ENCODE data around the gene FAM131A. TPM values are rescaled to one million over a fixed set of nuclear protein-coding genes. Genes with fewer than 3 reads are reported as not detected.

FAM131A gene
- total RNA-seq, 1 donor from 2014 or later = 28.5 TPM

DNA sequence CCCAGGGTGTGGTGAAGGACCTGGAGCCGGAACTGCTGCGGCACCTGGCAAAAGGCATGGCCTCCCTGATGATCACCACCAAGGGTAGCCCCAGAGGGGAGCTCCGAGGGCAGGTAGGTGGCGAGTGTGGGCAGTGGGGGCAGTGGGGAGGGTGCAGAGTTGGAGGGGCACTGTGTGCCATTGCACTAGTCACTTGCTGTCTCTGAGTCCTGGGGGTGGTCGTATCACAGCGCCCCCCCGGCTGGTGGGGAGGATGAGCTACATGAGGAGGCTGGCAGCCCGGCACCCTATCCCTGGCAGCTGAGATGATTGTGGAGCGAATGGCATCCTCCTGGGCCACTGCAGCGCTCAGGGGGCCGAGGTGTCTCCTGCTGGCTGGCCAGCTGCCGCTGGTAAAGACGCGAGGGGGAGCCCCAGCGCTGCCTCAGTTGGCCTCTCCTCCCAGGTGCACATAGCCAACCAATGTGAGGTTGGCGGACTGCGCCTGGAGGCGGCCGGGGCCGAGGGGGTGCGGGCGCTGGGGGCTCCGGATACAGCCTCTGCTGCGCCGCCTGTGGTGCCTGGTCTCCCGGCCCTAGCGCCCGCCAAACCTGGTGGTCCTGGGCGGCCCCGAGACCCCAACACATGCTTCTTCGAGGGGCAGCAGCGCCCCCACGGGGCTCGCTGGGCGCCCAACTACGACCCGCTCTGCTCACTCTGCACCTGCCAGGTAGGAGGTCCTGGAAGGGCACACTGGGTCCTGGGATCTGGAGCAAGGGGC is 48.8 kb downstream of the FAM131A start:
- H3K36me3 ChIP-seq = peaks cover 0 to 3% of the 10 kb centered on the region in 2 donors
- no peaks in the 10 kb centered on the region for H3K27me3 ChIP-seq
- H3K9me3 ChIP-seq = no peaks in the 10 kb centered on the region
- H3K27ac ChIP-seq = no peak overlapping the region
- H3K4me1 ChIP-seq = peaks cover 6% of the 10 kb centered on the region
- TF ChIP-seq POLR2AphosphoS5 (IDR thresholded peaks at IDR 0.05; ENCODE audit: insufficient read depth in 1 of 2, low read depth in 1 of 2) = no peak
- TF ChIP-seq, protein P1, sequence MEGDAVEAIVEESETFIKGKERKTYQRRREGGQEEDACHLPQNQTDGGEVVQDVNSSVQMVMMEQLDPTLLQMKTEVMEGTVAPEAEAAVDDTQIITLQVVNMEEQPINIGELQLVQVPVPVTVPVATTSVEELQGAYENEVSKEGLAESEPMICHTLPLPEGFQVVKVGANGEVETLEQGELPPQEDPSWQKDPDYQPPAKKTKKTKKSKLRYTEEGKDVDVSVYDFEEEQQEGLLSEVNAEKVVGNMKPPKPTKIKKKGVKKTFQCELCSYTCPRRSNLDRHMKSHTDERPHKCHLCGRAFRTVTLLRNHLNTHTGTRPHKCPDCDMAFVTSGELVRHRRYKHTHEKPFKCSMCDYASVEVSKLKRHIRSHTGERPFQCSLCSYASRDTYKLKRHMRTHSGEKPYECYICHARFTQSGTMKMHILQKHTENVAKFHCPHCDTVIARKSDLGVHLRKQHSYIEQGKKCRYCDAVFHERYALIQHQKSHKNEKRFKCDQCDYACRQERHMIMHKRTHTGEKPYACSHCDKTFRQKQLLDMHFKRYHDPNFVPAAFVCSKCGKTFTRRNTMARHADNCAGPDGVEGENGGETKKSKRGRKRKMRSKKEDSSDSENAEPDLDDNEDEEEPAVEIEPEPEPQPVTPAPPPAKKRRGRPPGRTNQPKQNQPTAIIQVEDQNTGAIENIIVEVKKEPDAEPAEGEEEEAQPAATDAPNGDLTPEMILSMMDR (IDR thresholded peaks at IDR 0.05) = no peak
- no peak for TF ChIP-seq POLR2A (IDR thresholded peaks at IDR 0.05)
- DNase-seq (ENCODE audit: extremely low spot score in 2 of 2) = no peak
- intact Hi-C loops (cut with DNase I) = no loop called here
- H3K4me3 ChIP-seq = no peak overlapping the region

DNA sequence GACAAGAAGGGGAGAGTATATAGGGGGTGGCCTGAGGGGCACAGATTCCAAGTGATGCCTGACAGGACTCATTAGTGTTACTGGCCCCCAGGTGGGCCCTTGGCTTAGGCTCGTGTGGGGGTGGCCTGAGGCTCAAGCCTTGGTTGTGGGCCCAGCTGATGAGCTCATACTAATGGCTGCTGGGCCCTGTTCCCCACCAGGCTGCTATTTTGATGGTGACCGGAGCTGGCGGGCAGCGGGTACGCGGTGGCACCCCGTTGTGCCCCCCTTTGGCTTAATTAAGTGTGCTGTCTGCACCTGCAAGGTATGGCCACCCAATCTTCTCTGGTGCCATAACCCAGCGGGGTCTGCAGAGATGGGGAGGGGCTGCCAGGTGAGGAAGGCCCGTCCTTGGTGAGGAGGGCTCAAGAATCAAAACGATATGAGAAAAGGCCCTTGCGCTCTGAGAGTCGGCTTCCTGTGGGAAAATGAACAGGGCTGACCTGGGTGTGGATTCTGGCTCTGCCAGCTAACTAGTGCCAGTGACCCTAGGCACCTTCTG is 49.8 kb downstream of the FAM131A start:
- TF ChIP-seq, protein P1 (IDR thresholded peaks at IDR 0.05) = no peak

DNA sequence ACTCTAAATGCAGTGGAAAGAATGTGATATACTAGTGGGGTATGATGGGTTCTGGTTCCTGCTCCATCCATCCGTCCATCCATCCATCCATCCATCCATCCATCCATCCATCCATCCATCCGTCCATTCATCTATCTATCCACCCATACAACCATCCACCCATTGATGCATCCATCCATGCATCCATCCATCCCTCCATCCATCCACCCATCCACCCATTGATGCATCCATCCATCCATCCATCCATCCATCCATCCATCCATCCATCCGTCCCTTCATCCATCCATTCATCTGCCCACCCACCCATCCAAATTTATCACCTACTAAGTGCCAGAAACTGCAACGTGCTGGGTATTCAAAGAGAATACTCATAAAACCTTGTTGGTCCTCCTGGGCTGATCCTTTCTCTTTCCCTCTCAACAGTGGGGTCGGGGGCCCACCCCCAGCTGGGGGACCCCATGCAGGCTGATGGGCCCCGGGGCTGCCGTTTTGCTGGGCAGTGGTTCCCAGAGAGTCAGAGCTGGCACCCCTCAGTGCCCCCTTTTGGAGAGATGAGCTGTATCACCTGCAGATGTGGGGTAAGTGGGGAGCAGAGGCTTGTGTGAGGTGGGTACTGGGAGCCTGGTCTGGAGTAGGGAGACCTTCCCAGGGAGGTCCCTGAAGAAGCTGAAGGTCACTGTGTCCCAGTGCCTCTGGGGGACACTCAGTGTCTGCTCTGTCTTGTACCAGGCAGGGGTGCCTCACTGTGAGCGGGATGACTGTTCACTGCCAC is 51.0 kb downstream of the FAM131A start:
- TF ChIP-seq, protein P1 (IDR thresholded peaks at IDR 0.05) = no peak
- no peak for TF ChIP-seq POLR2A (IDR thresholded peaks at IDR 0.05)
- TF ChIP-seq POLR2AphosphoS5 (IDR thresholded peaks at IDR 0.05; ENCODE audit: insufficient read depth in 1 of 2, low read depth in 1 of 2) = no peak
- Histone ChIP-seq H3K27ac (no peak overlapping the region), H3K4me1 (no peaks in the 10 kb centered on the region), H3K4me3 (no peak overlapping the region), H3K36me3 (peaks cover 0 to 3% of the 10 kb centered on the region in 2 donors), H3K9me3 (no peaks in the 10 kb centered on the region), H3K27me3 (no peaks in the 10 kb centered on the region)
- no peak for DNase-seq (ENCODE audit: extremely low spot score in 2 of 2)
- intact Hi-C loops (cut with DNase I) = no loop called here

More for the DNA sequence above, 49.8 kb downstream of the FAM131A start:
- H3K36me3 ChIP-seq = peaks cover 0 to 3% of the 10 kb centered on the region in 2 donors
- no peaks in the 10 kb centered on the region for H3K27me3 ChIP-seq
- H3K4me1 ChIP-seq = no peaks in the 10 kb centered on the region
- no peak overlapping the region for H3K4me3 ChIP-seq
- H3K27ac ChIP-seq = no peak overlapping the region
- intact Hi-C loops (cut with DNase I) = no loop called here
- no peaks in the 10 kb centered on the region for H3K9me3 ChIP-seq
- DNase-seq (ENCODE audit: extremely low spot score in 2 of 2) = no peak

DNA sequence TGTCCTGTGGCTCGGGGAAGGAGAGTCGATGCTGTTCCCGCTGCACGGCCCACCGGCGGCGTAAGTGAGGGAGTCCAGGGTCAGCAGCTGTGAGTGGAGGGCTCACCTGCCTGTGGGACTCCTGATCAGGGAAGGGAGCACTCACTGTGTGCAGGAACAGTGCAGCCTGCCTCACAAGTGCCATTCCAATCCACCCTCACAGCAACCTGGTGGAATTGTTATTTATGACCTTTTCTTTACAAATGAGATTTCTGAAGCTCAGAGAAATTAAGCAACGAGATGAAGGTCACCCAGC is 51.5 kb downstream of the FAM131A start:
- DNase-seq (ENCODE audit: extremely low spot score in 2 of 2) = no peak
- no peak overlapping the region for H3K4me3 ChIP-seq
- H3K4me1 ChIP-seq = no peaks in the 10 kb centered on the region
- H3K9me3 ChIP-seq = no peaks in the 10 kb centered on the region
- TF ChIP-seq, protein P1 (IDR thresholded peaks at IDR 0.05) = no peak
- TF ChIP-seq POLR2A (IDR thresholded peaks at IDR 0.05) (no peak), POLR2AphosphoS5 (IDR thresholded peaks at IDR 0.05; ENCODE audit: insufficient read depth in 1 of 2, low read depth in 1 of 2) (no peak)
- intact Hi-C loops (cut with DNase I) = no loop called here
- H3K27me3 ChIP-seq = no peaks in the 10 kb centered on the region
- H3K36me3 ChIP-seq = peaks cover 0 to 3% of the 10 kb centered on the region in 2 donors
- no peak overlapping the region for H3K27ac ChIP-seq

DNA sequence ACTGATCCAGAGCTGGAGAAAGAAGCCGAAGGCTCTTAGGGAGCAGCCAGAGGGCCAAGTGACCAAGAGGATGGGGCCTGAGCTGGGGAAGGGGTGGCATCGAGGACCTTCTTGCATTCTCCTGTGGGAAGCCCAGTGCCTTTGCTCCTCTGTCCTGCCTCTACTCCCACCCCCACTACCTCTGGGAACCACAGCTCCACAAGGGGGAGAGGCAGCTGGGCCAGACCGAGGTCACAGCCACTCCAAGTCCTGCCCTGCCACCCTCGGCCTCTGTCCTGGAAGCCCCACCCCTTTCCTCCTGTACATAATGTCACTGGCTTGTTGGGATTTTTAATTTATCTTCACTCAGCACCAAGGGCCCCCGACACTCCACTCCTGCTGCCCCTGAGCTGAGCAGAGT is 52.0 kb downstream of the FAM131A start:
- TF ChIP-seq, protein P1 (IDR thresholded peaks at IDR 0.05) = no peak
- no peak for TF ChIP-seq POLR2A (IDR thresholded peaks at IDR 0.05)
- no peak for TF ChIP-seq POLR2AphosphoS5 (IDR thresholded peaks at IDR 0.05; ENCODE audit: insufficient read depth in 1 of 2, low read depth in 1 of 2)
- no peak for DNase-seq (ENCODE audit: extremely low spot score in 2 of 2)
- Histone ChIP-seq H3K4me1 (no peaks in the 10 kb centered on the region), H3K27me3 (no peaks in the 10 kb centered on the region), H3K36me3 (peaks cover 0 to 3% of the 10 kb centered on the region in 2 donors), H3K9me3 (no peaks in the 10 kb centered on the region), H3K27ac (no peak overlapping the region), H3K4me3 (no peak overlapping the region)
- intact Hi-C loops (cut with DNase I) = no loop called here
